ENCODE data around the gene SNHG17.
"Not testable (repeated sequence)": the region's sequence is repeated elsewhere in the genome, so short reads cannot be mapped to it uniquely, and the experiment has no call there.

SNHG17 gene

DNA sequence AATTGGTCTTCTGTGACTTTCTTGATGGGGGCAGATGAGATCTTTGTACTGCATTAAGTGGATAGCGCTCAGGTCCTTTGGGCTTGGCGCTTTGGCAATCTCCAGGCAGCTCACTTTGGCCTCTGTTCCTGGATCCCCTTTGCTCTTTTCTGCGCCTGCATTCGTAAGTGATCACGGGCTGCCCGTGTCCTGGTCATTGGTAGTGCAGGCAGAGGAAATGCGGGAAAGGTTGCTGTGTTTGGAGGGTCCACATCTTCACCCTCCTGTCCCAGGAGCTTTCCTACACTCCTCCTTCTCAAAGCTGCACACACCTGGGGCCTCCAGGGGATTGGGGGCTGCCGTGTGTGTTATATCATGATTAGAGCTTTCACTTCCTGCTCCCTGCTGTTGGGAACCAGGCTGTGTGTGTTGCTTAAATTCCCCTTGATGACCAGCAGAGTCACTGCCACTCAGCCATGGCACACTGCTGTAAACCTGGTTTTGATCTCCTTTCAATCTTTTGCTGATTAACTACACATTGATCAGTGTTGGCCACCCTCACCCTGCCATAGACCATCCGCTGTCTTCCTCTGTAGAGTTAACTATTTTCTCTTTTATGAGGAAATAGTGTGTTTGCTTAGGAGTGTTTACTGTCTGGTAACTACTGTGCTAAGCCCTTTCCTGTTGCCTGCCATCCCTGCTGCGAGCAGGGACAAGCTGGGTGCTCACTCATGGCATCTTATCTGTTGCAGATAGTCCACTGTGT lies 13.0 kb upstream of the SNHG17 start:
- DNase-seq (ENCODE audit: low spot score), result no peak

DNA sequence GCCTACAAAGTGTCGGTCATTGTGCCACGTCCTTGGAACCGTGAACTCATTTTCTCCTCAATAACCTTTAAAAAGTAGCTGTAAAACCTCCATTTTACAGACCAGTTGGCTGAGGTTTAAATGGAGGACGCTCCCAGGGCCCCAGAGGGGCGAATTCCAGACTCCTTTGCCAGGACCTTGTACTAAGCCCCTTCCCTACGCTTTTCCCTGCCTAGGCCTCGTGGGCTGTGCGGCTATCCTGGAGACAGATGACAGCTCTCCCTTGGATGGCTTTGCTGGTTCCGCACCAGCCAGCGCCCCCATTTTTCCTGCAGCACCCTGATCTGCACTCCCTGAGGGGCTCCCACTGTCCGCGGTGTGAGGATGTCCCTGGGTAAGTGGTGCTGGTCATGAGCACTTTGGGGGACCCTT lies 12.1 kb upstream of the SNHG17 start:
- DNase-seq (ENCODE audit: low spot score), result no peak

DNA sequence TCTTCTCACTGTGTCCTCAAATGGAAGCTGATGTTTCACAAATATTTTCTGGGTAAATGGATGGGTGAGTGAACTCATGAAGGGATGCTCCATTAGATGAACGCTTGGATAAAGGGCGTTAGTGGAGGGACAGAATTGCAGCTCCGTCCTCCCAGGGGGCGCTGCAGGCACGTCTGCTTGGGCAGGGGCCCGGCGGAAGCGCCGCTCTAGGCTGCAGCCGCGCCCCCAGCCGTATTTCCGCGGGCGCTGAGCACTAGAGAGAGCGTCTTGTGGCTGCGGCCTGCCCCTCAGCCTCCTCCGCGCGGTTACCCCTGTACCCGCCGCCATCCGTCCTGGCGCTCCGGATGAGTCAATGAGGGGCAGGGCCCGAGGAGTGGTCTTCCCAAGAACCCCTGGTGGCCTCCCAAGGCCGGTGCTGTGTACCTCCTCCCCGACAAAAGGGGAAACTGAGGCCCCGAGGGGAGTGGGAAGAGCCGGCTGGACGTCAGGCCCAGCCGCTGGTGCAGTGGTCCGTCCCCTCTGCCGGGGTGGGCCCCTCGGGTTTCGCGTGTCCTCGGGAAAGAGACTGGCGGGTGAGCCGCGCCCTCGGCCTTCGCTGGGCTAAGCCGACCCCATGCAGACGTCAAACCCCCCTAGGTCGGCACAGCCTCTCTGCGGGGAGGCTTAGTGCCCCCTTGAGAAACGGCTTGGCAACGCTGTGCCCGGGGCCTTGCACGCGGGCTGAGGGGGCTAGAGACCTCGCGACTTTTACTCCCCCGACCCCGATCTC lies 11.5 kb upstream of the SNHG17 start:
- peak; percentile 90 for DNase-seq (ENCODE audit: low spot score)

DNA sequence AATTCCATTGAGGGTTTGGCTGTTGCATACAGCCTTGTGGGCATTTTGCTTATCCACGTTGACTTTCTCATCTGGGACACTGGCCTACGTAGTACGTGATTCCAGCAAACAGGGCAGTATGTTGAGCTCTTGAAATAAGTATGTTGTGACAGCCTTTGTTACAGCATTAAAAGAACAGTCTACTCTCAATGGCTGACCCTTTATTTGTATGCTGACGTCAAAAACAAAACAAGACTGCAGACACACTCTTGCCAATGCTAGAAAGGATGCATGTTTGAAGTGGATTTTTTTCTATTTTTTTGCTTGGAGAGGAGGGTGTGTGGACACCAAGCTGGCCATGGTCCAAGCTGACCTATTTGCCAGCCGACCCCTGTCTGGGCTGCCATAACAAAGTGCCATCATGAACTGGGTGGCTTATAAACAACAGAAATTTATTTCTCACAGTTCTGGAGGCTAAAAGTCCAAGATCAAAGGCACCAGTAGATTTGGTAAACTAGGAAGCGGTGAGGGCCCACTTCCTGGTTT lies 10.8 kb upstream of the SNHG17 start:
- no peak for DNase-seq (ENCODE audit: low spot score)

DNA sequence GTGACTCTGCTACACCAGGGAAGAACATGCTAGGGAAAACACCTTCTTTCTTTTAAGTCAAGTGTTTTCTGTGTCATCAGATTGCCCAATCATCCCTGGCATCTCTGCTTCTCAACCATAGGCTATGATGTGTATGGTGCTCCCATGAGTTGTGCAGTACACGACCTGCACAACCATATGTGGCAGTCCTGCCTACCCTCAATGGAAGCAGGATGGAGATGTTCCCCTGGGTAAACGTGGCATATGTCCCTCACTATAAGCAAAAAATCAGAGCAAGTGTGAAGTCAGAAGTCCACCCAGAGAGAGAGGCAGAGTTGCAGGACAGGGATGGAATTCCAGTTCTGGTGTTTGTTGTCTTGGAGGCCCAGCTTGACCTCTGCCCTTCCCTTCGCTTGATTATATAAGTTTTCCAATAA lies 10.3 kb upstream of the SNHG17 start:
- no peak for DNase-seq (ENCODE audit: low spot score)

DNA sequence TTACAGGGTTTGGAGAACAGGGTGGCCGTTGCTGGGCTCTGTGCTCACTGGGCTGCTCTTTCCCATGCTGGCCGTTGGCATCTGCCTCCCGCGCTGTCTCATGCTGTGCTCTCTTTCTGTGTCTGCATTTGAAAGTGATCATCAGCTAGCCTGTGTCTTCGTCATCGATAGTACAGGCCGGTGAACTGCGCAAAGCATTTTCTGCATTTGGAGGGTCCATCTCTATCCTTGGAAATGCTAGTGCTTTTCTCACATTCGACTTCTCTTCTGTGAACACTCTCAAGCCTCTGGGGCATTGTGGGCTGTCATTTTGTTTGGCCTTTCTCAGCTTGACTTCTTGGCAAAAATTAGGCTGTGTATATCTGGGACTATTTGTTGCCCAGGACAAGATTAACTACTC lies 6.8 kb upstream of the SNHG17 start:
- DNase-seq (ENCODE audit: low spot score), result no peak

- not testable (repeated sequence) for DNase-seq (ENCODE audit: low spot score)
These were observed 6.0 kb upstream of the SNHG17 start for GRCh38 chr20:38441110-38441509.

- no peak for DNase-seq (ENCODE audit: low spot score)
These were observed 2.7 kb upstream of the SNHG17 start for GRCh38 chr20:38437796-38438195.

GRCh38 chr20:38435555-38435939 lies 419 bp upstream of the SNHG17 start:
- no peak for DNase-seq (ENCODE audit: low spot score)

GRCh38 chr20:38434301-38434741 lies 807 bp downstream of the SNHG17 start:
- peak; percentile 7 for DNase-seq (ENCODE audit: low spot score)

DNA sequence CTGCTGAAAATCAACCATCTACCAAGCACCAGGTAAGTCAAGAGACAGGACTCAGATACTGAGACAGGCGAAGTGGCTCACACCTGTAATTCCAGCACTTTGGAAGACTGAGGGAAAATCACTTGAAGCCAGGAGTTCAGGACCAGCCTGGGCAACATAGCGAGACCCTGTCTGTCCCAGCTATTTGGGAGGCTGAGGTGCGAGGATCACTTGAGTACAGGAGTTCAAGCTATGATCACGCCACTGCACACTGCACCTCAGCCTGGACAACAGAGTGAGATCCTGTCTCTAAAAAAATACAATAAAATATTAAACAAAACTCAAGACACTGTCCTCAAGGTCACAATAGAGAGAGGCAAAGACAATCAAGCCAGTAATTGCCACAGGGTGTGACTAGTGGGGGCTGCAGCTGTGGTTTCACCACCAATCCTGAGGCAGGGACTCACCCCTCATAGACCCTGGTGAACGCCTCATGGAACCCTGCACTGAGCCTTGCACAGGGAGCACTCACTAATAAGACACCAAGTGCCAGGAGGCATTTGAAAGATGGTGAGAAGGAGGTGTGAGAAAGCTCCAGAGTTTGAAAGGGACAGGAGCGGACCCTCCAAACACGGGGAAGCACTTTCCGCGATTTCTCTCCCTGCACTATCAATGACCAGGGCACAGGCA lies 1.7 kb downstream of the SNHG17 start:
- DNase-seq (ENCODE audit: low spot score), result no peak

GRCh38 chr20:38432870-38433269 lies 2.3 kb downstream of the SNHG17 start:
- DNase-seq (ENCODE audit: low spot score), result not testable (repeated sequence)

DNA sequence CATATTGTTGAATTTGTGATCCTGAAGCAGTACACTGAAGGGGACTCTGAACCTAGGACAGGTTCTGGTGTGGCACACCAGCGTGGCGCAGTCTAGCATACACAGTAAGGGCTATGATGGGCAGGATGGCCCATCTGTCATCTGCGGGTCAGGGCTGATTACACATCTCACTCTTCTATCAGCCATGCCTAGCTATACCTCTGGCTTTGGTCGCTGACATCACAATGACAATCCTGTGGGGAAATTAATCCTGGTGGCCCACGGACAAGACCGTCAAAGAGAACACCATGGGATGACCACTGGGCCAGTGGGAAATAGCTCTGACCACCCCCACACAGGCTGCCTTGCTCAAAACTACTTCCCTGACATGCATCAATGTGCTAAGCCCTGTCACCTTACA lies 2.8 kb downstream of the SNHG17 start:
- no peak for DNase-seq (ENCODE audit: low spot score)

GRCh38 chr20:38430679-38431325 lies 4.3 kb downstream of the SNHG17 start:
- DNase-seq (ENCODE audit: low spot score), result no peak

GRCh38 chr20:38429301-38429700 lies 5.8 kb downstream of the SNHG17 start:
- no peak for DNase-seq (ENCODE audit: low spot score)

- DNase-seq (ENCODE audit: low spot score), result no peak
These were observed 6.3 kb downstream of the SNHG17 start for GRCh38 chr20:38428800-38429199.

DNA sequence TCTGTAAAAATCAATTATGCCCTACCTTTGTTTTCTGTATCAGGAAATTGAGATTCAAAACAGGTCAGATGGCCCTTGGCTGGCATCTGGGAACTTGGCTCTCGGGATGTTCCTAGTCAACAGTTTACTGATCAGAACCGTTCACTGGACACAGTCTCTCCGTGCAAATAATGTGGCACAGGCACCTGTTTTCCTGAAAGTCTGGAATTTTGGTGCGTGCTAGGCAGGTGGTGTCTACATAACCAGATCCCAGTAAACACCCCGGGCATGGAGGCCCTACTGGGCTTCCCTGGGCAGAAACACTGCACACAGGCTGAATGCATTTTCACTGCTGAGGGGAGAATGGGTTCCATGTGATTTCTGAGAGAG lies 7.5 kb downstream of the SNHG17 start:
- no peak for DNase-seq (ENCODE audit: low spot score)

DNA sequence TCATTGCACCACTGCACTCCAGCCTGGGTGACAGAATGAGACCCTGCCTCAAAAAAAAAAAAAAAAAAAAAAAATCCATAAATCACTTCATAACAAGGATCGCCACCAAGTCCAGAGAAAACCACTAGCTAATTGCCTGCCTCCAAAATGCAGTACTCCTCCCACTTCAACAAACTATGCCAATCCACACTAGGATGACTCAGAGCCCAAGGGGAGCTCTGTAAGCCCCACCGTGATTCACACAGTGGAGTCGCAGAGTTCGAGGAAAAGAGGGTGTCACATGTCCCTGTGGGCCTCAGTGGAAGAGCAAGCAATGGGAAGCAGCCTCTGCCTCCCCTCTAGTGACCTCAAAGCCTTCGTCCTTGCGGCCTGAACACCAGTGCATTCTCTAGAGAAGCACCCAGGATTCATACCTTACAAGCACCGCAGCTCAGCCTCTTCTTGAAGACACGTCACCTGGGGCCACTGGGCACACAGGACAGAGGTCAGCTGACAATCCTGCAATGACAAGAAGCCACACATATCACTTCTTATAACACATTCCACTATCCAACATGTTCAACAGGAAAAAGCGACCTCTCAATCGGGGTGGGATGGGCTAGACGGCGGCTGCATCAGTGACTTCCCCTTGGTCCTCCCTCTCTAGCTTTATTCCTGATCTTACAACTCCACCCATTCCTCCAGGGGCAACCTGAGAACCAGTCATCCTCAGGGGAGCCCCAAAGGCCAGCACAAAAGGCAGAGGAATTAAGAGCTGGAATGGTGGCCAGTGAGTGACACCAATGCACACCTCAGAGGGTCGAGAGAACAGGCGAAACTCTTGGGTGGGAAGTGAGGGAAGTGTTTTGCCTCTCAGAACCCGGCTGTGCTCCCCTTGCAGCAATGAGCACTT lies 8.9 kb downstream of the SNHG17 start:
- no peak for DNase-seq (ENCODE audit: low spot score)

GRCh38 chr20:38424401-38424800 lies 10.7 kb downstream of the SNHG17 start:
- DNase-seq (ENCODE audit: low spot score), result no peak

- no peak for DNase-seq (ENCODE audit: low spot score)
These were observed 11.6 kb downstream of the SNHG17 start for GRCh38 chr20:38423541-38423940.

DNA sequence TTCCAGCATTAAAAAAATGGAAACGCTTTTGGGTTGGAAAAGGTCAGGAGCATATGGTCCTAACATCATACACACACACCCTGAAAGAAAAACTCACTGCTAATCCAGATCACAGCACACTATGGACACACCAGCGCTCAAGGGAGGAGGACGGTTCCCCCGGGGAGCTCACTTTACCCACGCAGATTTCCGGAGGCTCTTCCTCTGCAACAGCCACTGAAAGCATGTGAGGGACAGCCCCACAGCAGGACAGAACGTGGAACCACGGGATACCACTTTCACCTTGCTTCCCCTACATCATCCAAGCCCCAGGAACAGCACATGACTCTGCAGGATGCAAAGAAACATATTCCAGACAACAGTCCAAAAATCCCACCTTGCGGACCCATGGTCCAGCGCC lies 13.2 kb downstream of the SNHG17 start:
- no peak for DNase-seq (ENCODE audit: low spot score)
